ENCODE data around the gene FOXN1.
A peak's percentile ranks its signal among the peaks of the same experiment; 100 is the strongest.
"Not testable (repeated sequence)": the region's sequence is repeated elsewhere in the genome, so short reads cannot be mapped to it uniquely, and the experiment has no call there.

FOXN1 gene

GRCh38 chr17:28505986-28506665, at the start of gene FOXN1:
Gene FOXN1 (plus strand): TSS chr17:28506348. CDS start chr17:28523970, 17,622 bp downstream.
- DNase-seq (ENCODE audit: low spot score) = no peak

- no peak for DNase-seq (ENCODE audit: low spot score)
Observed at GRCh38 chr17:28457890-28458289, 48.3 kb upstream of the FOXN1 start.

- not testable (repeated sequence) for DNase-seq (ENCODE audit: low spot score)
Observed at GRCh38 chr17:28458881-28459280, 47.3 kb upstream of the FOXN1 start.

GRCh38 chr17:28460901-28461300, 45.2 kb upstream of the FOXN1 start:
- DNase-seq (ENCODE audit: low spot score) = no peak

GRCh38 chr17:28466001-28466400, 40.1 kb upstream of the FOXN1 start:
- no peak for DNase-seq (ENCODE audit: low spot score)

- no peak for DNase-seq (ENCODE audit: low spot score)
Observed at GRCh38 chr17:28466521-28467048, 39.6 kb upstream of the FOXN1 start.

- DNase-seq (ENCODE audit: low spot score) = no peak
Observed at GRCh38 chr17:28467456-28468025, 38.6 kb upstream of the FOXN1 start.

- DNase-seq (ENCODE audit: low spot score) = not testable (repeated sequence)
Observed at GRCh38 chr17:28468033-28468735, 38.0 kb upstream of the FOXN1 start.

GRCh38 chr17:28468781-28469180, 37.4 kb upstream of the FOXN1 start:
- no peak for DNase-seq (ENCODE audit: low spot score)

- DNase-seq (ENCODE audit: low spot score) = no peak
Observed at GRCh38 chr17:28469376-28469775, 36.8 kb upstream of the FOXN1 start.

GRCh38 chr17:28470266-28470913, 35.8 kb upstream of the FOXN1 start:
- no peak for DNase-seq (ENCODE audit: low spot score)

GRCh38 chr17:28470914-28471366, 35.2 kb upstream of the FOXN1 start:
- DNase-seq (ENCODE audit: low spot score) = no peak

GRCh38 chr17:28471531-28472342, 34.4 kb upstream of the FOXN1 start:
- peak; percentile 40 for DNase-seq (ENCODE audit: low spot score)

- DNase-seq (ENCODE audit: low spot score) = no peak
Observed at GRCh38 chr17:28472871-28473497, 33.2 kb upstream of the FOXN1 start.

- DNase-seq (ENCODE audit: low spot score) = no peak
Observed at GRCh38 chr17:28473542-28473941, 32.6 kb upstream of the FOXN1 start, which contains the start of gene SLC13A2. Gene SLC13A2 (plus strand): TSS chr17:28473644. CDS start chr17:28473713, 69 bp downstream.

GRCh38 chr17:28474111-28474531, 32.0 kb upstream of the FOXN1 start:
- no peak for DNase-seq (ENCODE audit: low spot score)

GRCh38 chr17:28475151-28475900, 30.8 kb upstream of the FOXN1 start:
- no peak for DNase-seq (ENCODE audit: low spot score)

GRCh38 chr17:28476076-28476865, 29.9 kb upstream of the FOXN1 start:
- no peak for DNase-seq (ENCODE audit: low spot score)

- no peak for DNase-seq (ENCODE audit: low spot score)
Observed at GRCh38 chr17:28477928-28478327, 28.2 kb upstream of the FOXN1 start.

Measured in Ammon's horn (tissue), 1 donor.